ENCODE results near the gene GUCY1B1.

DNA sequence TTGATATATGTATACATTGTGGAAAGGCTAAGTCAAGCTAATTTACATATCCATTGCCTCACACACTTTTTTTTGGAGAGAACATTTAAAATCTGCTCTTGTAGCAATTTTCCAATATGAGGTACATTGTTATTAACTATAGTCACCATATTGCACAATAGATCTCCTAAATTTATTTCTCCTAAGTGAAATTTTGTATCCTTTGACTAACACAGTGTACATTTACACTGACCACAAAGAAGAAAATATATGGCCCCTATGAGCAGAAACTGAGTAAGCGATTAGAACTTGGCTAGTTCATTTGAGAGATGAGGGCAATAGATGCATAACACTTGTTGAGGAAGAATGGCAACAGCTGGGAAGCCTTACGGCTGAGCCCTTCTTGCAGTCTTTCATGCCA lies 20.3 kb upstream of the GUCY1B1 start:
- TF ChIP-seq, protein P1, sequence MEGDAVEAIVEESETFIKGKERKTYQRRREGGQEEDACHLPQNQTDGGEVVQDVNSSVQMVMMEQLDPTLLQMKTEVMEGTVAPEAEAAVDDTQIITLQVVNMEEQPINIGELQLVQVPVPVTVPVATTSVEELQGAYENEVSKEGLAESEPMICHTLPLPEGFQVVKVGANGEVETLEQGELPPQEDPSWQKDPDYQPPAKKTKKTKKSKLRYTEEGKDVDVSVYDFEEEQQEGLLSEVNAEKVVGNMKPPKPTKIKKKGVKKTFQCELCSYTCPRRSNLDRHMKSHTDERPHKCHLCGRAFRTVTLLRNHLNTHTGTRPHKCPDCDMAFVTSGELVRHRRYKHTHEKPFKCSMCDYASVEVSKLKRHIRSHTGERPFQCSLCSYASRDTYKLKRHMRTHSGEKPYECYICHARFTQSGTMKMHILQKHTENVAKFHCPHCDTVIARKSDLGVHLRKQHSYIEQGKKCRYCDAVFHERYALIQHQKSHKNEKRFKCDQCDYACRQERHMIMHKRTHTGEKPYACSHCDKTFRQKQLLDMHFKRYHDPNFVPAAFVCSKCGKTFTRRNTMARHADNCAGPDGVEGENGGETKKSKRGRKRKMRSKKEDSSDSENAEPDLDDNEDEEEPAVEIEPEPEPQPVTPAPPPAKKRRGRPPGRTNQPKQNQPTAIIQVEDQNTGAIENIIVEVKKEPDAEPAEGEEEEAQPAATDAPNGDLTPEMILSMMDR (conservative IDR thresholded peaks at IDR 0.05) = no peak
- TF ChIP-seq EZH2 (IDR thresholded peaks at IDR 0.05; ENCODE audit: low read depth) = no peak

Data from PC-9 (cell line).